Esophagus squamous epithelium (tissue), 5 donors: Measurements from ENCODE around the gene CTIF. TPM values are rescaled to one million over a fixed set of nuclear protein-coding genes. Genes with fewer than 3 reads are reported as not detected.

Source experiments
- DNase-seq: peaks from one replicate; lab custom pipeline; 2025; lab: John Stamatoyannopoulos, UW
- H3K27ac ChIP-seq, 4 donors: fragments of 200-600 bp; sonication (generic); one replicate each; pipeline ENCODE4 v1.5.1; 2016 to 2019; ENCODE audit warnings: mild to moderate bottlenecking in 1 of 4
- H3K27me3 ChIP-seq, 4 donors: fragments of 200-600 bp; sonication (generic); 1 replicate in 3 of 4; 2 replicates in 1 of 4; pipeline versions ENCODE4 v1.5.1 to v1.6.0; 2017 to 2021; ENCODE audit warnings: antibody characterized with exemption in 1 of 4
- H3K36me3 ChIP-seq, 3 donors: fragments of 200-600 bp; sonication (generic); one replicate each; pipeline ENCODE4 v1.5.1; 2016 to 2019
- H3K4me1 ChIP-seq, 3 donors: fragments of 200-600 bp; sonication (generic); one replicate each; pipeline ENCODE4 v1.5.1; 2017 to 2019
- H3K4me3 ChIP-seq, 4 donors: fragments of 200-600 bp; sonication (generic); 1 replicate in 3 of 4; 2 replicates in 1 of 4; pipeline ENCODE4 v1.5.1; 2016 to 2019; ENCODE audit warnings: mild to moderate bottlenecking in 2 of 4, moderate library complexity in 1 of 4
- H3K9me3 ChIP-seq, 3 donors: fragments of 200-600 bp; sonication (generic); one replicate each; pipeline ENCODE4 v1.5.1; 2016 to 2019
- CTCF ChIP-seq, 6 experiments: fragments of 450-650 bp in 4 of 6; fragments of 200-600 bp in 2 of 6; sonication (generic) in 2 of 6; IDR thresholded peaks; one replicate each; pipeline ENCODE4 v1.5.1; 2016 to 2019; ENCODE audit warnings: antibody characterized with exemption in 6 of 6, mild to moderate bottlenecking in 4 of 6, moderate library complexity in 4 of 6
- POLR2A ChIP-seq, 4 donors: fragments of 450-650 bp; IDR thresholded peaks; one replicate each; pipeline ENCODE4 v1.6.1; 2017; ENCODE audit warnings: antibody characterized with exemption in 4 of 4, mild to moderate bottlenecking in 4 of 4, moderate library complexity in 3 of 4
- WGBS, 2 donors: methylation state at CpG; one replicate each; pipeline ENCODE4 v1.1.5; 2018; 5-methylcytosine and 5-hydroxymethylcytosine counted together
- intact Hi-C: fragments of 100-400 bp; cut with DNase I; formaldehyde crosslinking; loops from one replicate; pipeline ENCODE4 v1.15.0; 2022
- total RNA-seq, 4 donors: library from RNA; depleted of rRNA; stranded (reverse); fragments of >200 nt; gene quantifications; one replicate each; pipeline ENCODE4 v1.1.0, GENCODE V29; 2016
- donor health status: DM: yes; HTN: yes; CAD: no.

The CTIF gene
- total RNA-seq, 4 donors from 2014 or later: 4.7 to 24.2 (median 10.2) TPM

GRCh38 chr18:48706731-48707130 lies 167.9 kb downstream of the CTIF start:
- WGBS, 2 donors: 57% methylated on average over 1 of the region's 5 CpGs; no CpG with 5 or more reads in 1 of the 2 donors
- intact Hi-C loops: no loop called here
- Histone ChIP-seq H3K9me3 (no peaks in the 10 kb centered on the region), H3K4me3 (no peak overlapping the region), H3K27me3 (no peaks in the 10 kb centered on the region), H3K4me1 (peaks cover 0 to 4% (median 0%) of the 10 kb centered on the region in 3 donors), H3K36me3 (no peaks in the 10 kb centered on the region), H3K27ac (no peak overlapping the region)
- TF ChIP-seq CTCF (IDR thresholded peaks at IDR 0.05): no peak
- TF ChIP-seq POLR2A (IDR thresholded peaks at IDR 0.05): no peak
- DNase-seq: no peak

GRCh38 chr18:48707636-48708296 lies 168.9 kb downstream of the CTIF start:
- Histone ChIP-seq H3K27me3 (no peaks in the 10 kb centered on the region), H3K9me3 (no peaks in the 10 kb centered on the region), H3K27ac (no peak overlapping the region), H3K36me3 (no peaks in the 10 kb centered on the region), H3K4me1 (peaks cover 0 to 12% (median 0%) of the 10 kb centered on the region in 3 donors), H3K4me3 (no peak overlapping the region)
- 90 to 92% methylated on average over 7 of the region's 7 CpGs for WGBS, 2 donors
- no peak for TF ChIP-seq CTCF (IDR thresholded peaks at IDR 0.05)
- intact Hi-C loops: no loop called here
- no peak for DNase-seq

- TF ChIP-seq POLR2A (IDR thresholded peaks at IDR 0.05) (no peak), CTCF (IDR thresholded peaks at IDR 0.05) (no peak)
- no peak for DNase-seq
- H3K4me1 ChIP-seq: peaks cover 0 to 17% (median 0%) of the 10 kb centered on the region in 3 donors
- no peaks in the 10 kb centered on the region for H3K36me3 ChIP-seq
- intact Hi-C loops: no loop called here
- H3K27me3 ChIP-seq: no peaks in the 10 kb centered on the region
- WGBS, 2 donors: 86 to 100% methylated on average over 3 of the region's 3 CpGs
- no peak overlapping the region for H3K27ac ChIP-seq
- H3K4me3 ChIP-seq: no peak overlapping the region
- no peaks in the 10 kb centered on the region for H3K9me3 ChIP-seq
These were observed 170.0 kb downstream of the CTIF start for GRCh38 chr18:48708807-48709206.

- 59 to 66% methylated on average over 3 to 12 of the region's 12 CpGs for WGBS, 2 donors
- no peaks in the 10 kb centered on the region for H3K27me3 ChIP-seq
- no peak for TF ChIP-seq CTCF (IDR thresholded peaks at IDR 0.05)
- TF ChIP-seq POLR2A (IDR thresholded peaks at IDR 0.05): no peak
- peak overlapping the region in 1 of 4 donors; percentile 23 for H3K27ac ChIP-seq
- H3K4me3 ChIP-seq: no peak overlapping the region
- intact Hi-C loops: no loop called here
- peaks cover 0 to 6% (median 0%) of the 10 kb centered on the region in 3 donors for H3K36me3 ChIP-seq
- H3K4me1 ChIP-seq: peaks cover 0 to 21% (median 0%) of the 10 kb centered on the region in 3 donors
- DNase-seq: no peak
- no peaks in the 10 kb centered on the region for H3K9me3 ChIP-seq
These were observed 170.7 kb downstream of the CTIF start for GRCh38 chr18:48709371-48710062.
